Measurements from ENCODE around the gene MISP.

DNA sequence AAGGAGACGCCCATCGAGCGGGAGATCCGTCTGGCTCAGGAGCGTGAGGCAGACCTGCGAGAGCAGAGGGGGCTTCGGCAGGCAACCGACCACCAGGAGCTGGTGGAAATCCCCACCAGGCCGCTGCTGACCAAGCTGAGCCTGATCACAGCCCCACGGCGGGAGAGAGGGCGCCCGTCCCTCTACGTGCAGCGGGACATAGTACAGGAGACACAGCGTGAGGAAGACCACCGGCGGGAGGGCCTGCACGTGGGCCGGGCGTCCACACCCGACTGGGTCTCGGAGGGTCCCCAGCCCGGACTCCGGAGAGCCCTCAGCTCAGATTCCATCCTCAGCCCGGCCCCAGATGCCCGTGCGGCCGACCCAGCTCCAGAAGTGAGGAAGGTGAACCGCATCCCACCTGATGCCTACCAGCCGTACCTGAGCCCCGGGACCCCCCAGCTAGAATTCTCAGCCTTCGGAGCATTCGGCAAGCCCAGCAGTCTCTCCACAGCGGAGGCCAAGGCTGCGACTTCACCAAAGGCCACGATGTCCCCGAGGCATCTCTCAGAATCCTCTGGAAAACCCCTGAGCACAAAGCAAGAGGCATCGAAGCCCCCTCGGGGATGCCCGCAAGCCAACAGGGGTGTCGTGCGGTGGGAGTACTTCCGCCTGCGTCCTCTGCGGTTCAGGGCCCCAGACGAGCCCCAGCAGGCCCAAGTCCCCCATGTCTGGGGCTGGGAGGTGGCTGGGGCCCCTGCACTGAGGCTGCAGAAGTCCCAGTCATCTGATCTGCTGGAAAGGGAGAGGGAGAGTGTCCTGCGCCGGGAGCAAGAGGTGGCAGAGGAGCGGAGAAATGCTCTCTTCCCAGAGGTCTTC lies 7.1 kb downstream of the MISP start:
- TF ChIP-seq CTCF (conservative IDR thresholded peaks at IDR 0.05) (no peak), ZFX (IDR thresholded peaks at IDR 0.05) (no peak)

All from C4-2B (cell line).